Dermis blood vessel endothelial cell (primary cell): ENCODE measurements around the gene PCSK4. TPM values are rescaled to one million over a fixed set of nuclear protein-coding genes. Genes with fewer than 3 reads are reported as not detected.
"Not testable (repeated sequence)": the region's sequence is repeated elsewhere in the genome, so short reads cannot be mapped to it uniquely, and the experiment has no call there.

Experiments used
- DNase-seq: peaks from one replicate; pipeline ENCODE4 v3.0.0; 2010
- total RNA-seq: library from RNA; depleted of rRNA; stranded (reverse); fragments of >200 nt; gene quantifications from 2 replicates; pipeline ENCODE4 v1.2.3, GENCODE V29; 2014

The PCSK4 gene
- 0.68 and 1.1 TPM in 2 replicates for total RNA-seq

GRCh38 chr19:1490311-1491113, at the start of gene PCSK4:
Gene PCSK4, minus strand, starts transcription at chr19:1490350. Its CDS starts 4 bp downstream, at chr19:1490346.
- DNase-seq, result peak; percentile 99

- not testable (repeated sequence) for DNase-seq
Observed at GRCh38 chr19:1539749-1540148, 49.6 kb upstream of the PCSK4 start.

- DNase-seq, result no peak
Observed at GRCh38 chr19:1538978-1539377, 48.8 kb upstream of the PCSK4 start.

GRCh38 chr19:1535699-1536098, 45.5 kb upstream of the PCSK4 start:
- DNase-seq, result not testable (repeated sequence)

GRCh38 chr19:1534972-1535371, 44.8 kb upstream of the PCSK4 start:
- DNase-seq, result no peak

- no peak for DNase-seq
Observed at GRCh38 chr19:1533510-1534150, 43.5 kb upstream of the PCSK4 start.

- DNase-seq, result no peak
Observed at GRCh38 chr19:1532003-1532402, 41.9 kb upstream of the PCSK4 start.

- no peak for DNase-seq
Observed at GRCh38 chr19:1531587-1531986, 41.4 kb upstream of the PCSK4 start.

- DNase-seq, result not testable (repeated sequence)
Observed at GRCh38 chr19:1530856-1531255, 40.7 kb upstream of the PCSK4 start.

- DNase-seq, result no peak
Observed at GRCh38 chr19:1529430-1529816, 39.3 kb upstream of the PCSK4 start.

GRCh38 chr19:1528596-1529429, 38.7 kb upstream of the PCSK4 start:
- no peak for DNase-seq

GRCh38 chr19:1527650-1528309, 37.6 kb upstream of the PCSK4 start:
- no peak for DNase-seq

GRCh38 chr19:1526979-1527649, 37.0 kb upstream of the PCSK4 start:
- no peak for DNase-seq

GRCh38 chr19:1526066-1526778, 36.1 kb upstream of the PCSK4 start:
- no peak for DNase-seq

GRCh38 chr19:1525343-1525742, 35.2 kb upstream of the PCSK4 start:
- no peak for DNase-seq

GRCh38 chr19:1524972-1525325, 34.8 kb upstream of the PCSK4 start:
- no peak for DNase-seq

- no peak for DNase-seq
Observed at GRCh38 chr19:1524287-1524971, 34.3 kb upstream of the PCSK4 start.

- DNase-seq, result no peak
Observed at GRCh38 chr19:1523412-1524286, 33.5 kb upstream of the PCSK4 start, which contains the start of gene PLK5. Gene PLK5, plus strand, starts transcription at chr19:1524077. Its CDS starts 2,920 bp downstream, at chr19:1526997.

- DNase-seq, result no peak
Observed at GRCh38 chr19:1522838-1523237, 32.7 kb upstream of the PCSK4 start.

- DNase-seq, result no peak
Observed at GRCh38 chr19:1522061-1522460, 31.9 kb upstream of the PCSK4 start.
